ENCODE data around the gene DSCAM. TPM values are rescaled to one million over a fixed set of nuclear protein-coding genes. Genes with fewer than 3 reads are reported as not detected.

Gene DSCAM
- total RNA-seq, 1 donor, result not detected

DNA sequence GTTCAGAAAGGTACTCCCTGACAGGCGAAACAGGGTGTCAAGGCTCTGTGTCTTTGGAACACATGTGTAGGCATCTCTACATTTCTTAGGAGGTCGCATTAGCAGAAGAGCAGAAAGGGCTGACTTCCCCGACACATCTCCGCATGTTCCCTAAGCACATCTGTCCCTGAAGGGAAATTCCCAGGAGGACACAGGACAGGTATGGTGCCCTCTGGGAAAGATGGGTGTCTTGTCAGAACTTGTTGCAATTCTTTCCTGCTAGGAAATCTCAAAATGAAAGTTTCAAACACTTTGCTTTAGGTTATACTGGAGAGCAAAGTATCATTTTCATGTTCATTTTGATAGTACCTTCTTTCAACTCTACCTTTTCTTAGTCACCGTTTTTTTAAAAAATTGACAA lies 2.0 kb downstream of the DSCAM start:
- Histone ChIP-seq H3K36me3 (ENCODE audit: insufficient read depth, low read length) (no peaks in the 10 kb centered on the region), H3K4me3 (ENCODE audit: insufficient read depth, low read length) (no peak overlapping the region), H3K27ac (ENCODE audit: low read depth, low read length) (no peak overlapping the region), H3K4me2 (ENCODE audit: insufficient read depth, low read length) (no peak overlapping the region), H3K9me3 (ENCODE audit: low read depth, low read length) (no peaks in the 10 kb centered on the region), H3K27me3 (ENCODE audit: insufficient read depth, low read length) (no peaks in the 10 kb centered on the region), H3K4me1 (ENCODE audit: insufficient read depth, low read length) (no peaks in the 10 kb centered on the region), H2AFZ (ENCODE audit: low read length) (no peak overlapping the region), H3K79me2 (ENCODE audit: insufficient read depth, low read length) (no peaks in the 10 kb centered on the region), H4K20me1 (ENCODE audit: insufficient read depth, low read length) (no peaks in the 10 kb centered on the region)
- DNase-seq (ENCODE audit: insufficient read length, low spot score, missing footprints), result no peak
- TF ChIP-seq, protein P1, sequence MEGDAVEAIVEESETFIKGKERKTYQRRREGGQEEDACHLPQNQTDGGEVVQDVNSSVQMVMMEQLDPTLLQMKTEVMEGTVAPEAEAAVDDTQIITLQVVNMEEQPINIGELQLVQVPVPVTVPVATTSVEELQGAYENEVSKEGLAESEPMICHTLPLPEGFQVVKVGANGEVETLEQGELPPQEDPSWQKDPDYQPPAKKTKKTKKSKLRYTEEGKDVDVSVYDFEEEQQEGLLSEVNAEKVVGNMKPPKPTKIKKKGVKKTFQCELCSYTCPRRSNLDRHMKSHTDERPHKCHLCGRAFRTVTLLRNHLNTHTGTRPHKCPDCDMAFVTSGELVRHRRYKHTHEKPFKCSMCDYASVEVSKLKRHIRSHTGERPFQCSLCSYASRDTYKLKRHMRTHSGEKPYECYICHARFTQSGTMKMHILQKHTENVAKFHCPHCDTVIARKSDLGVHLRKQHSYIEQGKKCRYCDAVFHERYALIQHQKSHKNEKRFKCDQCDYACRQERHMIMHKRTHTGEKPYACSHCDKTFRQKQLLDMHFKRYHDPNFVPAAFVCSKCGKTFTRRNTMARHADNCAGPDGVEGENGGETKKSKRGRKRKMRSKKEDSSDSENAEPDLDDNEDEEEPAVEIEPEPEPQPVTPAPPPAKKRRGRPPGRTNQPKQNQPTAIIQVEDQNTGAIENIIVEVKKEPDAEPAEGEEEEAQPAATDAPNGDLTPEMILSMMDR (IDR thresholded peaks at IDR 0.05; ENCODE audit: extremely low read depth, low read depth, low read length), result no peak

DNA sequence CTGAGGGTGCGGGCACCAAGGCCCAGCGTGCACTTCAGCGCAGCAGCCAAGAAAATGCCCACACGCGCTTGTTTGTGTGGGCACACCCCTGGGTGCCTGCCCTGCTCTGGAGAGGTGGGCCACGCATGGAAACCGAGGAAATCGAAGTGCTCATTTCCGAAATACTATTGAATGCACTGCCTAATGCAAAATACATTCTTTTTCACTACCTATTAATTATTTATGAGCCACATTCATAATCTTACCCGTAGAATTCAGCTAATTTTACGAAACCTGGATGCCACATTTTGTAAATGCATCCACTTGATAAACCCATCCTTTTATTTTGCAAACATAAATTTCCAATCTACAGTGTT lies 4.8 kb downstream of the DSCAM start:
- Histone ChIP-seq H3K27me3 (ENCODE audit: insufficient read depth, low read length) (no peaks in the 10 kb centered on the region), H3K4me2 (ENCODE audit: insufficient read depth, low read length) (no peak overlapping the region), H3K4me3 (ENCODE audit: insufficient read depth, low read length) (no peak overlapping the region), H3K36me3 (ENCODE audit: insufficient read depth, low read length) (no peaks in the 10 kb centered on the region), H3K79me2 (ENCODE audit: insufficient read depth, low read length) (no peaks in the 10 kb centered on the region), H2AFZ (ENCODE audit: low read length) (no peak overlapping the region), H3K27ac (ENCODE audit: low read depth, low read length) (no peak overlapping the region), H4K20me1 (ENCODE audit: insufficient read depth, low read length) (no peaks in the 10 kb centered on the region), H3K9me3 (ENCODE audit: low read depth, low read length) (no peaks in the 10 kb centered on the region), H3K4me1 (ENCODE audit: insufficient read depth, low read length) (no peaks in the 10 kb centered on the region)
- TF ChIP-seq, protein P1 (IDR thresholded peaks at IDR 0.05; ENCODE audit: extremely low read depth, low read depth, low read length), result no peak
- DNase-seq (ENCODE audit: insufficient read length, low spot score, missing footprints), result no peak

DNA sequence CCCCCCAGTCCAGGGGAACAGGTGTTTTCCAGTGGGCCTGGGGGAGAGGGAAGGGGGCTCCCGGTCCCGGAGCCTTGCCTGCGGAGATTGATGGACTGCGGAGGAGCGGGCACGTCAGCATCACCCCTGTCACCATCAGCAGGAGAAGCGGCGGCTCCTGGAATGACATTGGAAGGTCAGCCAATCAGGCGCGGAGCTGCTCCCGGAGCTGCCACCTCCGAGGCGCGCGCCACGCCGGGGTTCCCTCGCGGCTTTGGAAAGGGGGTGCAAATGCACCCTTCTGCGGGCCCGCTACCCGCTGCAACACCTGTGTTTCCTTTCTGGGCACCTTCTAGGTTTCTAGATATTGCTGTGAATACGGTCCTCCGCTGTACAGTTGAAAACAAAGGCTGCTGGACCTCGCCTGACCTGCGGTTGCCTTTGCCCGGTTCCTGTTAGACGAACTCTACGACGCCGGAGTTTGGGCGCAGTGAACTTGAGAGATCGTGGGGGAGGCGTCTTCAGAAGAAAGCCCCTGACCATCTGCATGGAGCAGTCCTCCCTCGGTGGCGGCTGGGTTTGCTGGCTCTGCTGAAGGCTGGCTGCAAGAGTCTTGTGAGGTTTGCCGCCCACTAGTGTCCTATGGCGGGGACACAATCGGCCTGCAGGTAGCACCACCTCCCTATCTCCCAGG lies 5.3 kb downstream of the DSCAM start:
- no peak overlapping the region for H3K27ac ChIP-seq (ENCODE audit: low read depth, low read length)
- H3K36me3 ChIP-seq (ENCODE audit: insufficient read depth, low read length), result no peaks in the 10 kb centered on the region
- H3K4me1 ChIP-seq (ENCODE audit: insufficient read depth, low read length), result no peaks in the 10 kb centered on the region
- no peak for DNase-seq (ENCODE audit: insufficient read length, low spot score, missing footprints)
- no peaks in the 10 kb centered on the region for H4K20me1 ChIP-seq (ENCODE audit: insufficient read depth, low read length)
- no peak overlapping the region for H2AFZ ChIP-seq (ENCODE audit: low read length)
- no peaks in the 10 kb centered on the region for H3K9me3 ChIP-seq (ENCODE audit: low read depth, low read length)
- H3K79me2 ChIP-seq (ENCODE audit: insufficient read depth, low read length), result no peaks in the 10 kb centered on the region
- no peaks in the 10 kb centered on the region for H3K27me3 ChIP-seq (ENCODE audit: insufficient read depth, low read length)
- H3K4me3 ChIP-seq (ENCODE audit: insufficient read depth, low read length), result no peak overlapping the region
- H3K4me2 ChIP-seq (ENCODE audit: insufficient read depth, low read length), result no peak overlapping the region
- TF ChIP-seq, protein P1 (IDR thresholded peaks at IDR 0.05; ENCODE audit: extremely low read depth, low read depth, low read length), result no peak

DNA sequence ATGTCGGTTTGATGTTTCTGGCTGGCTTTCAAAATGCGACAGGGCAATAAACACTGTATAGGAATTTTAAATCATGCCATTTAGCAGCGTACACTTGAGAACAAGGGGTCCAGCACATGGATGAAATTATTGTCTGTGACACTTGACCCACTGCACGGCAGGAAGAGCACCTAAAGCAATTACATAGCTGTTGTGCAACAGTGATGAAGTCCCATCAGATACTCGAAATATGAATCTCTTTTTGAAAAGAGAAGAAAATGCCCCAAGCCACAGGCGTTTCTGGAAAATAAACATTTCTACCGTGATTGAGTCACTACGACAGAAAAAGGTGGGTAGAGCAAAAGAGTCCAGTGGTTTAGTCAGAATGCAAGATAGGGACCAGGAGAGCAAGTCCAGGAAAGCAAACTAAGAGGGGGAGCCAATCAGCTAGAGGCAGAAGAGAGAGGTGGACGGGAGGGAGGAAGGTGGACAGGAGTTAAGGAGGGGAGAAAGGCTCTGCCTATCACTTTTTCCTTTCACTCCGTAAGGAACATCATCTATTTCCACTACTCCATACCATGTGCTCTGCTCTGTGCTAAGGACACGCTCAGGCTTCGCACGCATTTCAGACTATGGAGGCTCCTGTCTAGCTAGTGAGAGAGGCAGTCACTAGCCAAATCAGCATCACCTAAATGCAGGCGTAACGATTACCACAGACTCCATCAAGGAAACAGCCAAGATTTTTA lies 6.4 kb downstream of the DSCAM start:
- Histone ChIP-seq H3K27ac (ENCODE audit: low read depth, low read length) (no peak overlapping the region), H2AFZ (ENCODE audit: low read length) (no peak overlapping the region), H3K79me2 (ENCODE audit: insufficient read depth, low read length) (no peaks in the 10 kb centered on the region), H3K4me2 (ENCODE audit: insufficient read depth, low read length) (no peak overlapping the region), H3K4me1 (ENCODE audit: insufficient read depth, low read length) (no peaks in the 10 kb centered on the region), H3K36me3 (ENCODE audit: insufficient read depth, low read length) (no peaks in the 10 kb centered on the region), H3K9me3 (ENCODE audit: low read depth, low read length) (no peaks in the 10 kb centered on the region), H3K4me3 (ENCODE audit: insufficient read depth, low read length) (no peak overlapping the region), H3K27me3 (ENCODE audit: insufficient read depth, low read length) (no peaks in the 10 kb centered on the region), H4K20me1 (ENCODE audit: insufficient read depth, low read length) (no peaks in the 10 kb centered on the region)
- TF ChIP-seq, protein P1 (IDR thresholded peaks at IDR 0.05; ENCODE audit: extremely low read depth, low read depth, low read length), result no peak
- no peak for DNase-seq (ENCODE audit: insufficient read length, low spot score, missing footprints)

Data from osteoblast (primary cell).